Fibroblast of skin of right biceps (primary cell): ENCODE data around the gene PDE9A.

ENCODE experiments used
- DNase-seq: peaks from one replicate; pipeline ENCODE4 v3.0.0-alpha.2; 2013

Gene PDE9A

GRCh38 chr21:42761776-42762335 is 108.4 kb downstream of the PDE9A start:
- DNase-seq, result no peak

- no peak for DNase-seq
Measured at GRCh38 chr21:42763581-42764442, 110.4 kb downstream of the PDE9A start.

- no peak for DNase-seq
Measured at GRCh38 chr21:42764443-42764760, 111.0 kb downstream of the PDE9A start.

- no peak for DNase-seq
Measured at GRCh38 chr21:42764883-42765282, 111.5 kb downstream of the PDE9A start.

GRCh38 chr21:42765656-42766055 is 112.2 kb downstream of the PDE9A start:
- DNase-seq, result no peak

GRCh38 chr21:42766739-42767560 is 113.5 kb downstream of the PDE9A start:
- no peak for DNase-seq

- DNase-seq, result no peak
Measured at GRCh38 chr21:42767561-42767835, 114.1 kb downstream of the PDE9A start.

GRCh38 chr21:42768324-42769121 is 115.1 kb downstream of the PDE9A start:
- DNase-seq, result no peak

GRCh38 chr21:42769183-42769819 is 115.9 kb downstream of the PDE9A start:
- DNase-seq, result no peak

- no peak for DNase-seq
Measured at GRCh38 chr21:42769820-42770716, 116.6 kb downstream of the PDE9A start.

GRCh38 chr21:42770717-42771502 is 117.5 kb downstream of the PDE9A start:
- DNase-seq, result no peak

- no peak for DNase-seq
Measured at GRCh38 chr21:42771503-42771805, 118.0 kb downstream of the PDE9A start.

- no peak for DNase-seq
Measured at GRCh38 chr21:42775123-42775522, 121.7 kb downstream of the PDE9A start.

GRCh38 chr21:42775891-42776290 is 122.5 kb downstream of the PDE9A start:
- no peak for DNase-seq

GRCh38 chr21:42777064-42777756 is 123.8 kb downstream of the PDE9A start:
- no peak for DNase-seq

- no peak for DNase-seq
Measured at GRCh38 chr21:42777757-42778344, 124.4 kb downstream of the PDE9A start.

- DNase-seq, result no peak
Measured at GRCh38 chr21:42779431-42779861, 126.0 kb downstream of the PDE9A start.

GRCh38 chr21:42780617-42781016 is 127.2 kb downstream of the PDE9A start:
- no peak for DNase-seq

- no peak for DNase-seq
Measured at GRCh38 chr21:42781150-42781970, 127.9 kb downstream of the PDE9A start.
